Measurements from ENCODE around the gene ALPK3.

ALPK3 gene

GRCh38 chr15:84816694-84817465, at the start of gene ALPK3:
Gene ALPK3 (plus strand): TSS chr15:84817356. CDS start chr15:84817453, 97 bp downstream.
- DNase-seq, result no peak

GRCh38 chr15:84772031-84772430, 45.1 kb upstream of the ALPK3 start:
- DNase-seq, result no peak

DNA sequence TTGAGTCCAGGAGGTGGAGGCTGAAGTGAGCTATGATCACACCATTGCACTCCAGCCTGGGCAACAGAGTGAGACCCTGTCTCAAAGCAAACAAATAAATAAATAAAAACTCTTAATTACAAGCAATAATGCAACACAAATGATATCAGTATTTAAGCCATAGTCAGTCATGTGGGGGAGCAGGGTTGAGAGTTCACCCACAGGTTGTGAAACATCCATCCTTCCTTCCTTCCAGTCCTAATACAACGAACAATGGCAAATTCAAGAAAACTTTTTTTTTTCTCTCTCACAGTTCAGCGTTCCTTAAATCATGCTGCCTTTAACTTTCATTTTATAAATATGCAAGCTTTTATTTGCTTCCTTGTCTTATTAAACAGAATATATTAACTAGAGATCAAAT, 44.7 kb upstream of the ALPK3 start:
- DNase-seq, result no peak

GRCh38 chr15:84773716-84774115, 43.4 kb upstream of the ALPK3 start:
- DNase-seq, result no peak

DNA sequence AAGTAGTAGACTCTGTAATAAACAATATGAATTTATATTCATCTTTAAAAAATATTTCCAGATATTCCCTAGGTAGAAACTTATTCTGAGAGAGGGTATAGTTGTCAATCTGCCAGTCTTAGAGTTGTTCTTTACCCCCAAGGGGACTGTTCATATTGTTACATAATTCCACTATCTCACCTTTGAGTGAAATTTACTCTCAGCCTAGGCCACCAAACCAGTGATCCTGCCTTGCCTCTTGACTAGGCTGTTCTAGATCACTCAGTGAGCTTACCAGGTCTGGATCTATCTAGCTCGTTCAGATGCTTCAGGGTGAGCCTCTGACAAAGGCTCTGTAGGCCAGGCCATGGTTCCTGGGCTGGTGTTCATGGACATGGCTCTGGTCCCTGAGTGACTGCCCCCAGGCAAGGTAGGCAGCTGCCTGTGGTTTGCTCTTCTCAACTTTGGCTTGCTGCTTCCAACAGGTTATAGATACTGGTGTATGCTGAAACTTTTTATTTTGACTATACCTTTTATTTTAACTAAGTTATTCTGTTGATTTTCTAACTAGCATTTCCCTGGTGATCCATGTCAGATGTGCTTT, 41.2 kb upstream of the ALPK3 start:
- no peak for DNase-seq

GRCh38 chr15:84778194-84778593, 39.0 kb upstream of the ALPK3 start:
- DNase-seq, result no peak

DNA sequence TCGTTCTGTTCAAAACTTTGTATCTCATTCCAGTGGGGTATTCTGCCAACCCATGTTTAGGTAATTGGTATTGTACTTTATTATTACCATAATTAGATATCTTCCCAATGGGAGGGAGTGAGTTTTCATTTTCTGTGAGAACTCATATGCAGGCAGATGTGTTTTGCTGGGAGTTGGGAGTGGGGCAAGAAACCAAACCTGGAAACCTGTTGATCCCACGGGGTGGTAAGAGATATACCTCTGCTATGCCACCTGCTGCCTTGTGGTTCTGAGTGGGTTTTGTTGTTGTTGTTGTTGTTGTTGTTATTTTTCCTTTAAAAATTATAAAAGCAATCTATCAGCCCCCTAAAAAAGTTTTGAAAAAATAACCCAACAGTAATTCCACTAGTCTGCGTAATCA, 36.7 kb upstream of the ALPK3 start:
- no peak for DNase-seq

DNA sequence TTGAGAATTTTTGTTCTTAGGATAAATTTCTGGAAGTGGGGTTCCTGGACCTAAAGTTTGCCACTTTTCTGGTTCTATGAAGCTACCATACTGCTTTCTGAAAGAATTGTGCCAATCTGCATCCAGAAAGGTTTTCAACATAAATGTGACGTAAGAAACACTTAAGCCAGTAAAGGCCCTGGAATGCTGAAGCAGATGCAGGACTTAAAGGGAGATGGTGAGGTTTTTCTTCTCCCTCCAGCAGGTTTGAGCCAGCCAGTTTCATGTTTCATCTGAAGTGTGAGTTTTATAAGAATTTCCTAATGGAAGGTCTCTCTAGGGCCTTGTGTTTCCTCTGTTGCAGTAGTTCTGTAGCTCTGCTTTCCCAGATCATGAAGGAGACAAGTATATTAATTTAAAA, 35.7 kb upstream of the ALPK3 start:
- no peak for DNase-seq

DNA sequence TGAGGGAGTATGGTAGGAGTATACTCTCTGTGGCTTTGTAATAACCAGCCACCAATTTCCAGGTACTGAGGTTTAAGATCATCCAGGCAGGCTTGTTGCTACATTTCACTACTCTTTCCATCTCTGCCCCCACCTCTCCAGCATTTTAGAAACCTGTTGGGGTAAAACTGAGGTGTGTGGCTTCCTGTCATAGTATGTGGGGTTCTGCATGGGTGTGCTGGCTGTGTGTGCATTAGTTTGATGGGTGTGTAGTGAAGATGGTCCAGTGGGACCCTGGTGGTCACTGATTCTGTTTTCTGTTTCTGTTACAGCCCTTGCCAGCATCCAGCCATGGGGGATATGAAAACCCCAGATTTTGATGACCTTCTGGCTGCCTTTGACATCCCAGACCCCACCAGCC, 34.8 kb upstream of the ALPK3 start:
- no peak for DNase-seq

DNA sequence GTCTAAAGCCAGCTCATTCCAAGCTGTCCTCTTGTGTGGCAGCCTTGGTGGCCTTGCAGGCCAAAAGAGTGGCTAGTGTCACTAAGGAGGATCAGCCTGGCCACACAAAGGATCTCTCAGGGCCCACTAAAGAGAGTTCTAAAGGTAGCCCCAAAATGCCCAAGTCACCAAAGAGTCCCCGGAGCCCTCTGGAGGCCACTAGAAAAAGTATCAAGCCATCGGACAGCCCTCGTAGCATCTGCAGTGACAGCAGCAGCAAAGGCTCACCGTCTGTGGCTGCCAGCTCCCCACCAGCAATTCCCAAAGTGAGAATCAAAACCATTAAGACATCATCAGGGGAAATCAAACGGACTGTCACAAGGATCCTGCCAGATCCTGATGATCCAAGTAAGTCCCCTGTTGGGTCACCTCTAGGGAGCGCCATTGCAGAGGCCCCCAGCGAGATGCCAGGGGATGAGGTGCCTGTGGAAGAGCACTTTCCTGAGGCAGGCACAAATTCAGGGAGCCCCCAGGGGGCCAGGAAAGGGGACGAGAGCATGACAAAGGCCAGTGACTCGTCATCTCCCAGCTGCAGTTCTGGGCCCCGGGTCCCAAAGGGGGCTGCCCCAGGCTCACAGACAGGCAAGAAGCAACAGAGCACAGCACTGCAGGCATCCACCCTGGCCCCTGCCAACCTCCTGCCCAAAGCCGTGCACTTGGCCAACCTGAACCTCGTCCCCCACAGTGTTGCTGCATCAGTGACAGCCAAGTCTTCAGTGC, 33.5 kb upstream of the ALPK3 start:
- no peak for DNase-seq

- DNase-seq, result no peak
Measured at GRCh38 chr15:84784262-84784661, 32.9 kb upstream of the ALPK3 start.

- DNase-seq, result no peak
Measured at GRCh38 chr15:84785053-84785452, 32.1 kb upstream of the ALPK3 start.

- DNase-seq, result no peak
Measured at GRCh38 chr15:84788500-84788899, 28.7 kb upstream of the ALPK3 start.

GRCh38 chr15:84789762-84790161, 27.4 kb upstream of the ALPK3 start:
- no peak for DNase-seq

GRCh38 chr15:84790676-84791075, 26.5 kb upstream of the ALPK3 start:
- no peak for DNase-seq

GRCh38 chr15:84791763-84792162, 25.4 kb upstream of the ALPK3 start:
- DNase-seq, result no peak

DNA sequence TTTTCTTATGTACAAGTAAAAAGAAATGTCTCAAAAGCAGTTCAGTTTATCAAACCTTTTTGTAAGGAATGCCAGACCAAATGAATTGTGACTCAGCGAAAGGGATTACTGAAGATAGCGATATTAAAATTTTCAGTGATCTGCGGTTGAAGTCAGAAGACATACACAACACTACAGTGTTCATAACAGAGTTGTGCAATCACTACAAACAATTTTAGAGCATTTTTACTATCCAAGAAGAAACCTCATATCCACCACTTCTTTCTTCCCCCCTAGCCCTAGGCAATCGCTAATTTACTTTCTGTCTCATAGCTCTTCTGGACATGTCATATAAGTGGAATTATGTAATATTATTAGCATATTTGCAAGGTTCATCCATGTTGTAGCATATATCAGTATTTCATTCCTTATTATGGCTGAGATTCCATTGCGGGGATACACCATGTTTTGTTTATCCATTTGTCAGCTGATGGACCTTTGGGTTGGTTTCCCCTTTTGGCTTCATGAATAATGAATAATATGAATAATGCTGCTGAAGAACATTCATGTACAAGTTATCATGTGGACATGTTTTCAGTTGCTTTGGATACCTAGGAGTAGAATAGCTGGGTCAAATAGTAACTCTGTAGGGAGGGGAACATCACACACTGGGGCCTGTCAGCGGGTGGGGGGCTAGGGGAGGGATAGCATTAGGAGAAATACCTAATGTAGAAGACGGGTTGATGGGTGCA, 23.6 kb upstream of the ALPK3 start:
- no peak for DNase-seq

DNA sequence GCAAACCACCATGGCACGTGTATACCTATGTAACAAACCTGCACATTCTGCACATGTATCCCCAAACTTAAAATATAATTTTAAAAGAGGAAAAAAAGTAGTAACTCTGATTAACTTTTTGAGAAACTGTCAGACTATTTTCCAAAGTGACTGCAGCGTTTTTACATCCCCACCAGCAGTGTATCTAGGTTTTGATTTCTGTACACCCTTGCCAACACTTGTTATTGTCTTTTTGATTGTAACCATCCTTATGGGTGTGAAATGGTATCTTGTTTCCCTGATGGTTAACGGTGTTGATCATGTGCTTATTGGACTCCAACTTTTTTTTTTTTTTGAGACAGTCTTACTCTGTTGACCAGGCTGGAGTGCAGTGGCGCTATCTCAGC, 23.0 kb upstream of the ALPK3 start:
- DNase-seq, result no peak

- no peak for DNase-seq
Measured at GRCh38 chr15:84795186-84795585, 22.0 kb upstream of the ALPK3 start.

DNA sequence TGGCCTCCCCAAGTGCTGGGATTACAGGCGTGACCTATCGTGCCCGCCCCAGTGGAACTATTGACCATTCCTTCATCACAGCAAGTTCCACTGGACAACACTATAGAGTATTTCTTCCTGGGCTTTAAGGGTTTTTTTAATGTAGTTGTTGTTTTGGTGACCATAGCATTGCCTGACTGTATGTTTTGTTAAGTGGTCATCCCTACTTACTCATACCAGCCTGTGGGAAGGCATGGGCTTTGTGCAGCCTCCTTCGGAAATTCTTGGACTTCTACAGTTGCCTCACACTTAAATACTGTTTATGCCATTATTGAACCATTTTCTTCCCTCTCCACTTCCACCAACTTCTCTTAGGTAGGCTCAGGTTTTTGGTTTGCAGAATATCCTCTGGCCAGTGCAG, 19.9 kb upstream of the ALPK3 start:
- DNase-seq, result no peak

DNA sequence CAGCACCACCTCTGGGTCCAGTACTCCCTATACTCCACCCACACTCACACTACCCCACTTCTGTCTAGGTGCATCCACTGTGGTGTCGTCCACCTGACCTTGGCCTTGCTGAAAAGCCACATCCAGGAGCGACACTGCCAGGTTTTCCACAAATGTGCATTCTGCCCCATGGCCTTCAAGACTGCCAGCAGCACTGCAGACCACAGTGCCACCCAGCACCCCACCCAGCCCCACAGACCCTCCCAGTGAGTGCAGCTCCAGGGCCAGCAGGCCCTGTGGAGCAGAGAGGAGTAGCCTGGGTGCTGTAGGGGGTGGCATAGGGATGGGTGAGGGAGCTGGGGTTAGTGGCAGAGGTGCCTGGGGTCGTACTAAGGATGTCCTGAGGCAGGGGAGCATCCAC, 19.4 kb upstream of the ALPK3 start:
- no peak for DNase-seq

- no peak for DNase-seq
Measured at GRCh38 chr15:84798436-84798946, 18.7 kb upstream of the ALPK3 start.

DNA sequence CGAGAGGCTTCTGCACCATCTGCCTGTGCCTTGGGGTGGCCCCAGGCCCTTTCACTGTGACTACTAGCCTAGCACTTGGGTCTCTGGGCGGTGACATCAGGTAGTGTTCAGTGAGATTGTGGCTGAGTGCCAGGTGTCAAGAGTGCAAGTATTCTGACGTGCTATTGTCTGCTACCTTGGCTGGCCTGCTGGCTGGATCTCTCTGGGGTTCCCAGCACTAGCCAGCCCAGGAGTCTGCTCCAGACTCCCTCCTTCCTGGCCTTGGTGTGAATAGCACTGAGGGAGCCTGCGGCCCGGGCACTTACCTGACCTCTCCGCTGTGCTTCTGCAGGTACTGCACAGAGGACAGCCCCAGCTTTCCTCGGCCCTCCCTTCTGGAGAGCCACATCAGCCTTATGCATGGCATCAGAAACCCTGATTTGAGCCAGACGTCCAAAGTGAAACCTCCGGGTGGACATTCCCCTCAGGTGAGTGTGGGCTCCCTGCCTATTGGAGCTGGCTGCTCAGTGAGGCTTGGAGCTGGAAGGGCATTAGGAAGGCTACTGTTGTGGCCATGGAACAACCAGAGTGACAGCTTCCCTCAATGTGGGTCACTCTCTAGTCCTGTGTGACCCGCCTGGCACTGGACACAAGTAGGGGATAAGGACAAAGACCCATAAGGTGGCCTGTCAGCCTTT, 17.5 kb upstream of the ALPK3 start:
- DNase-seq, result no peak
